ENCODE measurements around the gene LAMB2. TPM values are rescaled to one million over a fixed set of nuclear protein-coding genes. Genes with fewer than 3 reads are reported as not detected.

The LAMB2 gene
- total and polyA plus RNA-seq, 4 donors: 200 to 1,923 (median 535) TPM

DNA sequence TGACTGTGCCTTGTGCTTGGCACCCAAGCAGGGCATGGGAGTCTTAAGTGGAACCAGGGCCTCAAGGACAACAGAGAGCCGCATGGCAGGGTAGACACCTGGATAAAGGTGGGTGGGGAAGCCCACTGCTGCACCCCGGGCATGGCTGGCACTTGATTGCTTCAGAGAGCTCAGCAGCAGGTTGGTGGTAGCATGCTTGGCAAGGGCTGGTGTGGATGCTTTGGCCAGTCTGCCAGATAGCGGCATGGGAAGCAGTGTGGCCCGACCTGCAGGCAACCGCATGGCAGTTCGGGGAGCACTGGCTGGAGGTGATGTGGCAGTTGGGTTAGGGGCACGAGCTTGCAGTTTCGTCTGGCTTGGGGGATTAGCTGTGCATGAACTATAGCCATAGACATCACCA is 30.8 kb upstream of the LAMB2 start:
- H3K27ac ChIP-seq (ENCODE audit: low read depth in 1 of 2, low read length in 2 of 2): no peak overlapping the region
- H3K27me3 ChIP-seq (ENCODE audit: control insufficient read depth in 1 of 2, insufficient read depth in 2 of 2, low read length in 1 of 2): no peaks in the 10 kb centered on the region
- peaks cover 0 to 3% of the 10 kb centered on the region in 2 donors for H3K36me3 ChIP-seq (ENCODE audit: control insufficient read depth in 1 of 2, insufficient read depth in 2 of 2, low read length in 1 of 2)
- intact Hi-C loops (cut with DNase I): no loop called here
- no peak overlapping the region for H3K4me3 ChIP-seq (ENCODE audit: low read length in 2 of 2)
- H3K4me1 ChIP-seq (ENCODE audit: control insufficient read depth in 1 of 2, insufficient read depth in 2 of 2, low read length in 2 of 2): no peaks in the 10 kb centered on the region
- ATAC-seq (ENCODE audit: low FRiP score) (no peak), DNase-seq (no peak)
- no peaks in the 10 kb centered on the region for H3K9me3 ChIP-seq (ENCODE audit: control insufficient read depth, low read length)
- 90 to 91% methylated on average over 8 of the region's 8 CpGs for WGBS, 2 donors

DNA sequence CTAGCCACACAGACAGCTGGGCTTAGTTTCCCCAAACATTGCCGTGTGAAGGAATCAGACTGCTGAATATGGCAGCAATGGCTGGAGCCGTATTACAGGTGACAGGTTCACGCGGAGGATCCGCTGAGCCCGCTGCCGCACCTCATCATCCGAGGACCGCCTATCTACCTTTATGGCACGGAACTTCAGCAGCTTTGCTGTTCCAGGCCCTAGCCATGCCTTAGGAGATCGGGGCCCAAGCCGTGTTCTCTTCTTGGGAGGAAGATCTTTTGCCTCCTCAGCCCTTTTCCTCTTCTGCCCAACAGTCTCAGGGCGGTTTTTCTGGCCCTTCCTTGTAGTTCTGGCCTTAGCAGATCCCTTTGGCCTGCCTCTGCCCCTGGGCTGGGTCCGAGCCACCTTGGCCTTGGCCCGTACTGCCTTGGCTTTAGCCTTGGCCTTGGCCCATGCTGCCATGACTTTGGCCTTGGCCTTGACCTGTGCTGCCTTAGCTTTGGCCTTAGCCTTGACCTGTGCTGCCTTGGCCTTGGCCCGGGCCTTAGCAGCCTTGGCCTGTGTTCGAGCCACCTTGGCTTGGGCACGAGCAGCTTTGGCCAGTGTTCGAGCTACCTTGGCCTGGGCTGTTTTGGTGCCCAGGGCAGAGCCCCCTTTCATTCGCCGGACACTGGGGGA is 30.0 kb upstream of the LAMB2 start:
- WGBS, 2 donors: 93% methylated on average over 21 of the region's 21 CpGs
- intact Hi-C loops (cut with DNase I): no loop called here
- ATAC-seq (ENCODE audit: low FRiP score): no peak

DNA sequence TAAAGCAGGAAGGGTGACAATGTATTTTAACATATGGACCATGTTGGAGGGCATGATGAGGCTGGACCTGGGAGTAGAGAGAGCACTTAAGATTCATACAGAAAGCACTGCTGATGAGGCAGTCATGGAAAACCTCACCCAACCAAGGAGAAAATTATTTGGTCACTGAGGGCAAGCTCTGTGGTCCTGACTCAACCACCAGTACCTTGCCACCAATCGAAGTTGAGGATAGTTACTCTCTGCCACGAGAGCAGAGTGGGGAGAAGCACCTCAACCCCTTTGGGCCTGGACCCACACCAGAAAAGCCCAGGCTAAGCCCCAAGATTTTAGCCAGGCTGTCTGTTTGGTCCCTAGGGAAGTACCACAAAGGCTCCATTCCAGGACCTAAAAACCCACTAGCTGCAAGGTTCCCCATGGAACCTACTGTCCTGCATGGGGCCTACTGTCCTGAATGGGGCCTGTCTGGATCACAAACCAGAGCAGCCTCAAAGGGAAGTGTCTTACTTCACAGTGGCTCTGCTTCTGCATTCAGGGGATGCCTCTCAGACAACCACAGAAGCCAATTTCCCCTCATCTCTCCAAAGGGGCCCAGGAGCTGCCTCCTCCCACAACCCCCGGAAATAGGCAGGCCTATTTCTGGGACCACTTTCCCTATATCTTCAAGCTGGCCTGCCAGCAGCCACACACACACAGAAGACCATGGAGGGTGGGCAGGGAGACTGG is 29.1 kb upstream of the LAMB2 start:
- no peak for ATAC-seq (ENCODE audit: low FRiP score)
- Histone ChIP-seq H3K4me3 (ENCODE audit: low read length in 2 of 2) (no peak overlapping the region), H3K9me3 (ENCODE audit: control insufficient read depth, low read length) (no peaks in the 10 kb centered on the region), H3K4me1 (ENCODE audit: control insufficient read depth in 1 of 2, insufficient read depth in 2 of 2, low read length in 2 of 2) (no peaks in the 10 kb centered on the region), H3K36me3 (ENCODE audit: control insufficient read depth in 1 of 2, insufficient read depth in 2 of 2, low read length in 1 of 2) (peaks cover 0 to 3% of the 10 kb centered on the region in 2 donors), H3K27me3 (ENCODE audit: control insufficient read depth in 1 of 2, insufficient read depth in 2 of 2, low read length in 1 of 2) (no peaks in the 10 kb centered on the region), H3K27ac (ENCODE audit: low read depth in 1 of 2, low read length in 2 of 2) (no peak overlapping the region)
- DNase-seq: no peak
- WGBS, 2 donors: 73 to 74% methylated on average over 3 of the region's 3 CpGs
- intact Hi-C loops (cut with DNase I): no loop called here

More for the DNA sequence above, 30.0 kb upstream of the LAMB2 start:
- peaks cover 0 to 3% of the 10 kb centered on the region in 2 donors for H3K36me3 ChIP-seq (ENCODE audit: control insufficient read depth in 1 of 2, insufficient read depth in 2 of 2, low read length in 1 of 2)
- no peak for DNase-seq
- H3K27ac ChIP-seq (ENCODE audit: low read depth in 1 of 2, low read length in 2 of 2): no peak overlapping the region
- H3K27me3 ChIP-seq (ENCODE audit: control insufficient read depth in 1 of 2, insufficient read depth in 2 of 2, low read length in 1 of 2): no peaks in the 10 kb centered on the region
- H3K4me1 ChIP-seq (ENCODE audit: control insufficient read depth in 1 of 2, insufficient read depth in 2 of 2, low read length in 2 of 2): no peaks in the 10 kb centered on the region
- no peaks in the 10 kb centered on the region for H3K9me3 ChIP-seq (ENCODE audit: control insufficient read depth, low read length)
- no peak overlapping the region for H3K4me3 ChIP-seq (ENCODE audit: low read length in 2 of 2)

DNA sequence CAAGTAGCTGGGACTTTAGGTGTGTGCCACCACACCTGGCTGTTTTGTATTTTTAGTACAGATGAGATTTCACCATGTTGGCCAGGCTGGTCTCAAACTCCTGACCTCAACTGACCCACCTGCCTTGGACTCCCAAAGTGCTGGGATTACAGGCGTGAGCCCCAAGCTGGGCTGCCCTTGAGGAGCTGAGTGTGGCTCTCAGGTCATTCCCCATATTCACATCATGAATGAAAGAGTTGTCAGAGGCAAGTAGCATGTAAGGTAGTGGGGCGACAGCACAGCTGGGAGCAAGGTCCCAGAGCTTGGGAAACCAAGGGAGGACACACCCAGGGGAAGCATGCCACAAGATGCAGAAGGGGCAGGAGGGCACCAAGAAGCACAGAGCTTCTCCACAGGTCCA is 28.3 kb upstream of the LAMB2 start:
- Histone ChIP-seq H3K4me3 (ENCODE audit: low read length in 2 of 2) (no peak overlapping the region), H3K9me3 (ENCODE audit: control insufficient read depth, low read length) (no peaks in the 10 kb centered on the region), H3K27ac (ENCODE audit: low read depth in 1 of 2, low read length in 2 of 2) (no peak overlapping the region), H3K36me3 (ENCODE audit: control insufficient read depth in 1 of 2, insufficient read depth in 2 of 2, low read length in 1 of 2) (peaks cover 0 to 3% of the 10 kb centered on the region in 2 donors), H3K4me1 (ENCODE audit: control insufficient read depth in 1 of 2, insufficient read depth in 2 of 2, low read length in 2 of 2) (no peaks in the 10 kb centered on the region), H3K27me3 (ENCODE audit: control insufficient read depth in 1 of 2, insufficient read depth in 2 of 2, low read length in 1 of 2) (no peaks in the 10 kb centered on the region)
- WGBS, 2 donors: 93 to 96% methylated on average over 2 of the region's 2 CpGs
- no peak for ATAC-seq (ENCODE audit: low FRiP score)
- DNase-seq: no peak
- intact Hi-C loops (cut with DNase I): no loop called here

DNA sequence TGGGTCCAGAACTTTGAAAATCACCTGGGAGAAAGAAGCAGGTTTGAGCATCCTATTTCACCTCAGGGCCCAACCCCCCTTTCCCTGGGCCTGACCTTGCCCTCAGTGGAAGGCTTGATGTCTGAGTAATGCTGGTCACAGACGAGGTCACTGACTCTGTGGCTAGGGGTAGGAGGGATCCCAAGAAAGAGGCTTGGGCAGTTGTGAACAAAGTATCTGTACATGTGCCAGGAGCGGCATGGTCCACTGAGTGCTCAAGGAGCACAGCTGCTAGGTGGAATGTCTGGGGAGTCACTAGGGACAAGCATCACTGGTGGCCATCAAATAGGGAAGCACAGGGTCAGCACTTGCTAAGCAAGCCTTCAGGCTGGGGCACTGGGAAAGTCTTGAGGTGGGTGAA is 25.9 kb upstream of the LAMB2 start:
- H3K27ac ChIP-seq (ENCODE audit: low read depth in 1 of 2, low read length in 2 of 2): no peak overlapping the region
- H3K27me3 ChIP-seq (ENCODE audit: control insufficient read depth in 1 of 2, insufficient read depth in 2 of 2, low read length in 1 of 2): no peaks in the 10 kb centered on the region
- peaks cover 0 to 3% of the 10 kb centered on the region in 2 donors for H3K36me3 ChIP-seq (ENCODE audit: control insufficient read depth in 1 of 2, insufficient read depth in 2 of 2, low read length in 1 of 2)
- intact Hi-C loops (cut with DNase I): no loop called here
- DNase-seq (no peak), ATAC-seq (ENCODE audit: low FRiP score) (no peak)
- H3K4me3 ChIP-seq (ENCODE audit: low read length in 2 of 2): no peak overlapping the region
- no peaks in the 10 kb centered on the region for H3K4me1 ChIP-seq (ENCODE audit: control insufficient read depth in 1 of 2, insufficient read depth in 2 of 2, low read length in 2 of 2)
- 47 to 73% methylated on average over 2 of the region's 2 CpGs for WGBS, 2 donors
- H3K9me3 ChIP-seq (ENCODE audit: control insufficient read depth, low read length): no peaks in the 10 kb centered on the region

DNA sequence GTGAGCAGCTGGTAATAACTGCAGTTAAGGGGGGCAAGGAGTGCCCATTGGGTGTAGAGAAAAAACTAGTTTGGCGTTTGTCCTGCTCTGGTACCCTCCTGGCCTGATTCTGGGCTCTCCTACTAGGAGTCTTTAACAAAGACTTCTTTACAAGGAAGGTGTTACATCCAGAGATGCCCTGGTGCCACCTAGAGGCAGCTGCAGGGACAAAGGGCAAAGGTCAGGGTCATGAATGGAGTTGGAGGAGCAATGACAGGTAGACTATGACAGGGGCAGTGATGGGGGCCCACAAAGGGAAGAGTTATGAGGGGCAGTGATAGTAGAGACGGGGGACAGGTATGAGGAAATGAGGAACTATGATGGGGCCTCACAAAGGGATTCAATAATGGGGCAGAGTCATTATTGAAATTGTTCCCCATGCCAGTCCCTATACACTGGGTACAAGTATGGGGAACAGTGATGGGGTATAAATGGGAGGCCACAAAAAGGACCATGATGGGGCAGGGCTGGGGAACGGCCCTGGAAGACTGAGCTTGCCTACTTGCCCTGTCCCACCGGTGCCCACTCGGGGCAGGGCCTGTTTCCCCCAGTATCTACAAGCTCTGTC is 25.4 kb upstream of the LAMB2 start:
- 66% methylated on average over 5 of the region's 5 CpGs for WGBS, 2 donors

DNA sequence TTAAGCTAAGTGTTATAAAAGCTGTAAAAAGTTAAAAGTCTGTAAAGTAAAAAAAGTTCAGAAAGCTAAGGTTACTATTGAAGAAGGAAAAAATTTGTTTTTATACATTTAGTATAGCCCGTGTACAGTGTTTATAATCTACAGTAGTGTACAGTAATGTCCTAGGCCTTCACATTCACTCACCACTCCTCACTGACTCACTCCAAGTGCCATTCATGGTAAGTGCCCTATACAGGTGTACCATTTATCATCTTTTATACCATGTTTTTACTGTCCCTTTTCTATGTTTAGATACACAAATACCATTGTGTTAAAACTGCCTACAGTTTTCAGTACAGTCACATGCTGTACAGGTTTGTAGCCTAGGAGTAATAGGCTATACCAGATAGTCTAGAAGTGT is 24.4 kb upstream of the LAMB2 start:
- H3K4me3 ChIP-seq (ENCODE audit: low read length in 2 of 2): no peak overlapping the region
- H3K27ac ChIP-seq (ENCODE audit: low read depth in 1 of 2, low read length in 2 of 2): no peak overlapping the region
- intact Hi-C loops (cut with DNase I): no loop called here
- no peak for DNase-seq
- 58 to 68% methylated on average over 1 of the region's 1 CpG for WGBS, 2 donors
- no peaks in the 10 kb centered on the region for H3K9me3 ChIP-seq (ENCODE audit: control insufficient read depth, low read length)
- no peaks in the 10 kb centered on the region for H3K36me3 ChIP-seq (ENCODE audit: control insufficient read depth in 1 of 2, insufficient read depth in 2 of 2, low read length in 1 of 2)
- H3K27me3 ChIP-seq (ENCODE audit: control insufficient read depth in 1 of 2, insufficient read depth in 2 of 2, low read length in 1 of 2): no peaks in the 10 kb centered on the region
- no peak for ATAC-seq (ENCODE audit: low FRiP score)
- no peaks in the 10 kb centered on the region for H3K4me1 ChIP-seq (ENCODE audit: control insufficient read depth in 1 of 2, insufficient read depth in 2 of 2, low read length in 2 of 2)

More for the DNA sequence above, 25.4 kb upstream of the LAMB2 start:
- no peaks in the 10 kb centered on the region for H3K27me3 ChIP-seq (ENCODE audit: control insufficient read depth in 1 of 2, insufficient read depth in 2 of 2, low read length in 1 of 2)
- no peak overlapping the region for H3K27ac ChIP-seq (ENCODE audit: low read depth in 1 of 2, low read length in 2 of 2)
- ATAC-seq (ENCODE audit: low FRiP score) (no peak), DNase-seq (no peak)
- no peaks in the 10 kb centered on the region for H3K9me3 ChIP-seq (ENCODE audit: control insufficient read depth, low read length)
- no peaks in the 10 kb centered on the region for H3K4me1 ChIP-seq (ENCODE audit: control insufficient read depth in 1 of 2, insufficient read depth in 2 of 2, low read length in 2 of 2)
- H3K4me3 ChIP-seq (ENCODE audit: low read length in 2 of 2): no peak overlapping the region
- intact Hi-C loops (cut with DNase I): no loop called here
- no peaks in the 10 kb centered on the region for H3K36me3 ChIP-seq (ENCODE audit: control insufficient read depth in 1 of 2, insufficient read depth in 2 of 2, low read length in 1 of 2)

DNA sequence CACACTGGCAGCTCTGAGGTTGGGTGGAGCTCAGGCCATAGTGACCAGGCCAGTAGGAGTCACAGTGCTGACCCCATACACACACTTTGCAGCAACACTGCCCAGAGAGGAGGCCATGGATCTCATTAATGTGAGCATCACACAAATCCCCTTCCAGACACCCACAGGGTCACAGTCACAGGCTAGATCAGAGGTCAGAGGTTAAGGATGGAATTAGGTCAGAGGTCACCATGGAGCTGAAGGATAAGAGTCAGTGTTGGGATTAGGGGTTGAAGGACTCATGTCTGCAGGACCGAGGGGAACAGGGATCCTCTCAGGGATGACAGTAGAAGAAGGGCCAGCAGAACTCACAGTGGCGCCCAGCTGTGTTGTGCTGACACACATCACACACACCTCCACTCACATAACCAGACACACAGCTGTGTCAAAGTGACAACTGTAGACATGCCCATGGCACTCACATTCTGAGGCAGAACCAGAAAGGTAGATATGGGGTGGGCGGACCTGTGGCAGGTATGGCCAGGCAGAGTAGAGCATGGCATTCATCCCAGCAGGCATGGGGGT is 20.6 kb upstream of the LAMB2 start:
- no peaks in the 10 kb centered on the region for H3K9me3 ChIP-seq (ENCODE audit: control insufficient read depth, low read length)
- no peak for ATAC-seq (ENCODE audit: low FRiP score)
- H3K4me3 ChIP-seq (ENCODE audit: low read length in 2 of 2): no peak overlapping the region
- WGBS, 2 donors: 82 to 90% methylated on average over 3 of the region's 3 CpGs
- DNase-seq: no peak
- no peaks in the 10 kb centered on the region for H3K27me3 ChIP-seq (ENCODE audit: control insufficient read depth in 1 of 2, insufficient read depth in 2 of 2, low read length in 1 of 2)
- no peaks in the 10 kb centered on the region for H3K4me1 ChIP-seq (ENCODE audit: control insufficient read depth in 1 of 2, insufficient read depth in 2 of 2, low read length in 2 of 2)
- intact Hi-C loops (cut with DNase I): no loop called here
- no peak overlapping the region for H3K27ac ChIP-seq (ENCODE audit: low read depth in 1 of 2, low read length in 2 of 2)
- H3K36me3 ChIP-seq (ENCODE audit: control insufficient read depth in 1 of 2, insufficient read depth in 2 of 2, low read length in 1 of 2): no peaks in the 10 kb centered on the region

All from aorta (tissue), 5 donors.